ENCODE data around the gene GSTM2. TPM values are rescaled to one million over a fixed set of nuclear protein-coding genes. Genes with fewer than 3 reads are reported as not detected.
A peak's percentile ranks its signal among the peaks of the same experiment; 100 is the strongest.

GSTM2 gene
- total RNA-seq, 1 donor from 2014 or later, result 14.7 TPM

DNA sequence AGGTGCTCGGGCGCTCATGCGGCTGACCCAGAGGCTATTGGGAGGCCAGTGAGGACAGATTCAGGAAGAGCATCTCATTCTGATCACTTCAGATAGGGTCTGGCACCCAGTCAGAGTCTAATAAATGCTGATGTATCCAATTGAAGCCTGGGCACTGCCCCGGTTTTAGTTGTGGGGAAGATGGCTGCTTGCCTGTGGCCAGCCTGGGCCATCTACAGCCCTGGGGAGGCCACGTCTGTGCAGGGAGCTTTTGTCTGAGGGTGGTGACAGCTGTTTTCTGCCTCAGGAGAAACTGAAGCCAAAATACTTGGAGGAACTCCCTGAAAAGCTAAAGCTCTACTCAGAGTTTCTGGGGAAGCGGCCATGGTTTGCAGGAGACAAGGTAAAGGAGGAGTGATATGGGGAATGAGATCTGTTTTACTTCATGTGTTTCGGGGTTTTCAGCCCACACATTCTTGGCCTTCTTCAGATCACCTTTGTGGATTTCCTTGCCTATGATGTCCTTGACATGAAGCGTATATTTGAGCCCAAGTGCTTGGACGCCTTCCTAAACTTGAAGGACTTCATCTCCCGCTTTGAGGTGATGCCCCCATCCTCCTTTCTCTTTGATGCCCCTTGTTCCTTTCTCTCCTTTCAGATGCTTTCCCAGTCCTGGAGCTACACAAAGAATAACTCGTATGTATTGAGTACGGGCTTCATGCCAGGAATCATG, 47.0 kb downstream of the GSTM2 start:
- no peak for DNase-seq (ENCODE audit: low read depth)

DNA sequence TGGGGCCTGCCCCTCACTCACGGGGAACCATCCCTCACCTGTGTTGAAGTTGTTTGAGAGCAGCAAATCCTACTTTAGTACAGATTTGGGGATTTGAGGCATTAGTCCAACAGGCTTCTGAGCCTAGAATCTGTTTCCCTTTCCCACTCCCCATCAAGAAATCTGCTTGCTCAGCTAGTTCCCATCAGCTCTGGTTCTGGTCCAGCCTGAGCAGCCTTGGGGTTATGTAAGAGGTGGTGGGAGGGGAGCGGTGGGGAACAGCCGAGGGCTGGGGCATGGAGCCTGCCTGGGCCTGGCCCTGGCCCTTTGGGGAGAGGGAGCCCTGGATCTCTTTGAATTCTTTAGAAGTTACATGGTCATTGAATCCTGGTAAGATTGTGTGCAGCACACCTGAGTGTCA, 48.3 kb downstream of the GSTM2 start:
- DNase-seq (ENCODE audit: low read depth), result no peak

DNA sequence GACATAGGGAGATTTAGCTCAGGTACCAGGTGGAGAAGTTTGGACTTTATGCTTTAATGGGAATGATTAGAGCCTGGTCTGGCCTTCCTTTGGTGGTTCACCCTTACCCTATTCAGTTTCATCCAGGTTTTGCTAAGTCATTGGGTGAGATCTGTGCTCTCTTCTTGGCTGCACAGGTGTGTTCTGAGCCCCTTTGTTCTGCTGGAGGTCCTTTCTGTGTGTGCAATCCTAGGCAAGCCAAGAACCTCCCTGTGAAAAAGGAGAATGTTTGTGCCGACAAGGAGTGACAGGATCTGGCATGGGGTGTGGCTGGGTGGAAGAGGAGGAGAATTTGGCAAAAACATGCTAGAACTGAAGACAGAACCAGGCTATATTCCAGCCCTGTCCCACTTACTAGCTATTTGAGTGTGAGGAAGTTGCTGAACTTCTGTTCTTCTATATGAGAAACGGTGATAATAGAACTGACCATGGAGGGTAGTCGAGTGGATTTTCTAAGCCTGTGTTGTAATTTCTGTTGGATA, 48.8 kb downstream of the GSTM2 start:
- no peak for DNase-seq (ENCODE audit: low read depth)

DNA sequence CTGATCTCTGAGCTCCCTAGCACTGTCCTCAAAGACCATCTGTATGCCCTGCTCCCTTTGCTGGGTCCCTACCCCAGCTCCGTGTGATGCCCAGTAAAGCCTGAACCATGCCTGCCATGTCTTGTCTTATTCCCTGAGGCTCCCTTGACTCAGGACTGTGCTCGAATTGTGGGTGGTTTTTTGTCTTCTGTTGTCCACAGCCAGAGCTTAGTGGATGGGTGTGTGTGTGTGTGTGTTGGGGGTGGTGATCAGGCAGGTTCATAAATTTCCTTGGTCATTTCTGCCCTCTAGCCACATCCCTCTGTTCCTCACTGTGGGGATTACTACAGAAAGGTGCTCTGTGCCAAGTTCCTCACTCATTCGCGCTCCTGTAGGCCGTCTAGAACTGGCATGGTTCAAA, 49.9 kb downstream of the GSTM2 start:
- no peak for DNase-seq (ENCODE audit: low read depth)

DNA sequence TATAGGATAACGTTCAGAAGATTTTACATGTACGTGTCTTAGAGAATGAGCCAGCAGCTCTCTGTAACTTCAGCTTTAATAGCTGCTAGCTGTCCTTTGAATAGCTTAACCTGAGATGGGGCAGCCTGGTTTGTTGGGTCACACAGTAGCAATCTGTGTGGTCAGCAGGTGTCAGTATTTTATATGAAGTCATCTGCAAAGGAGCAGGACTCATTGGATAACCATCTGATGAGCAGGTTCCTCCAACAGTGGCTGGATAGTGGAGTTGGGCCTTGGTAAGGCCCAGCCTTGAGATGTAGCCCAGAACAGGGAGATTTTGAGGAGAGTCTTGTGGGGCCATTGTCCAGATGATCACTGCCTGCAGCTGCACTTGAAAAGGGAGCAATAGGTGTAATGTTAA, 50.6 kb downstream of the GSTM2 start:
- DNase-seq (ENCODE audit: low read depth), result peak; percentile 63

DNA sequence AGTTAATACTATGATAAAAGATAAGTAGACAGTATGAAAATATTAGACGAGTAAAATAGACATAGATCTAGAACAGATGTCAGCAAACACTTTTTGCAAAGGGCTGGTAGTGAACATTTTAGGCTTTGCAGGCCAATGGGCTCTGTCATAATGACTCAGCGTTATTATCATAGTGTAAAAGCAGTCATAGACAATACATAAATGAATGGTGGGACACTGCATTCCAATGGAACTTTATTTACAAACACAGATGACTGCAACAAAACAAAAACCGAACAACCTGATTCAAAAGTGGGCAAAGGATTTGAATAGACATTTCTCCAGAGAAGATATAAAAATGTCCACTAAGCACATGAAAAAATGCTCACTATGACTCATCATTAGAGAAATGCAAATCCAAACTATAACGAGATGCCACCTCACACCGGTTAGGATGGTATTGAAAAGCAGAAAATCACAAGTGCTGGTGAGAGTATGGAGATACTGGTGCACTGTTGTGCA, 51.5 kb downstream of the GSTM2 start:
- no peak for DNase-seq (ENCODE audit: low read depth)

DNA sequence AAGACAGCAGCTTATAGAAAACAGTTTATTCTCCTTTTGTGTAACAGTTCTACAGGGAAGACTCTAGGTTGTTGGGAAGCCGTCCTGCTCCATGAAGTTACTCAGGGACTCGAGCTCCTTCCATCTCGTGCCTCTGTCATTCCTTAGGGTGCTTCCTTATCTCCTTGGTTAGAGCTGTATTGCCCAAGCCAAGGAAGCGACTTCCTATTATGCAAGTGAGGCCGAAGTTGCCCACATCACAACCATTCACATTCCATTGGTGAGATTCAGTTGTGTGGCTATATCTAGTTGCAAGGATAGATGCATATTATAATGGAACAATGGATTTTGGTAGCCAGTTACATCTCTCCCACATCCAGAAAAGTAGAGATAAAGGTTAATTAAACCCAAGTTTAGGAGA, 53.2 kb downstream of the GSTM2 start:
- DNase-seq (ENCODE audit: low read depth), result no peak

DNA sequence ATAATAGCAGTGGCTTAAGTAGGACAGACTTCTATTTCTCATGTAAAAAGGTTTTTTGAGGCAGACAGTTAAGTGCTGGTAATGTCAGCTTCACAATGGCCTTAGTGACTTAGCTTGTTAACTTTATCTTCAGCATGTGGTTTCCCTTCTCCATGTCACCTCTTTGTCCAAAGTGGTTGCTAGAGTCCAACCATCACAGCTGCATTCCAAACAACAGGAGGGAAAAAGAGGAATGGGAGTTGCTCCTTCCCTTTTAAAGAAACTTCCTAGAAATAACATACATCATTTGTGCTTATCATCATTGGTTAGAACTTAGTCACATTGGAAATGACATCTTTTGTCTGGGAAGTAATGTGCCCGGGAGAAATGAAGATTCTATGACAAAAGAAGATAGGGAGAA, 54.1 kb downstream of the GSTM2 start:
- DNase-seq (ENCODE audit: low read depth), result no peak

DNA sequence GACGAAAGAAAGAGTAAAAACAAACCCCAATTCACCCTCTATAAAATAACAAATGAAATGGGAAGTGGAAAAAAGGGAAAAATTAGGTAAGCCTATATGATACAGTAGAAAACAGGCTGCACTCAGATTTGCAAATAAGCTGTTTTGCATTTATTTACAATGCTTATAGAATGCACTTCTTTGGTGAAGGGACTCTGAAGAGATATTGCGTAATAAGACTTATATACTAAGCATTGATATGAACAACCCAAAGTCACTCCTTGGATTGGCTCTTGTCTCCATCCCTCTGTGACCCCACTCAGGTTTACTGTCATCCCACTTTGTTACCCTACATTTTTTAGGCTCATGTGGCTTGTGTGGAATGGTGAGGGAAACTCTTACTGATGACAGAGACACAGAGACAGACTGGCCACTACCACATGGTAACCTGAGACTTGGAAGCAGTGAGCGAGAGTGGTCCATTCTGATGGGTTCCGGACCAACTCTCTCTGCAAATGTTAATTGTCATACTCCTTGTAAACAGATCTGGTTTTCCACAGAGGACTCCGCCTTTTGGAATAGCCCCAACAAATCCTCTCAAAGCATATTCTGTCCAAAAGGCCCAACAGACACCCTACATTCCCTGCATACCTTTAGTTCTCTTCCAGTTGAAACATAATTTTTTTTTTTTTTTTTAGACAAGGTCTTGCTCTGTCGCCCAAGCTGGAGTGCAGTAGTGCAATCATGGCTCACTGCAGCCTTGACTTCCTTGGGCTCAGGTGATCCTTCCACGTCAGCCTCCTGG, 55.2 kb downstream of the GSTM2 start:
- no peak for DNase-seq (ENCODE audit: low read depth)

Other genes starting within 250 kb of the GSTM2 start
- 60.9 and 93.9 TPM in 2 replicates for gene PSMA5, start 241.6 kb upstream of the GSTM2 start, total RNA-seq
- gene SYPL2, start 201.5 kb upstream of the GSTM2 start, total RNA-seq, result 0.45 TPM in 1 of 2 replicates, not detected in the other
- 1.5 and 1.6 TPM in 2 replicates for gene ATXN7L2, start 184.2 kb upstream of the GSTM2 start, total RNA-seq
- gene CYB561D1, start 174.0 kb upstream of the GSTM2 start, total RNA-seq, result 8.0 and 14.8 TPM in 2 replicates
- 1.2 and 4.1 TPM in 2 replicates for gene AMIGO1, start 158.3 kb upstream of the GSTM2 start, total RNA-seq
- gene GPR61, start 128.2 kb upstream of the GSTM2 start, total RNA-seq, result 0.15 TPM in 1 of 2 replicates, not detected in the other
- gene GNAI3, start 119.4 kb upstream of the GSTM2 start, total RNA-seq, result 25.0 and 25.9 TPM in 2 replicates
- gene GNAT2, start 48.4 kb upstream of the GSTM2 start, total RNA-seq, result 0.10 TPM in 1 of 2 replicates, not detected in the other
- gene AMPD2, start 48.2 kb upstream of the GSTM2 start, total RNA-seq, result 62.7 and 71.7 TPM in 2 replicates
- gene GSTM4, start 12.0 kb upstream of the GSTM2 start, total RNA-seq, result 12.2 and 17.8 TPM in 2 replicates
- 8.0 and 15.1 TPM in 2 replicates for gene GSTM1, start 19.8 kb downstream of the GSTM2 start, total RNA-seq
- gene GSTM5, start 44.2 kb downstream of the GSTM2 start, total RNA-seq, result not detected in 2 replicates
- 75.2 and 85.6 TPM in 2 replicates for gene GSTM3, start 73.0 kb downstream of the GSTM2 start, total RNA-seq
- not detected in 2 replicates for gene EPS8L3, start 95.9 kb downstream of the GSTM2 start, total RNA-seq
- 39.2 and 51.3 TPM in 2 replicates for gene CSF1, start 242.8 kb downstream of the GSTM2 start, total RNA-seq

All from renal cortical epithelial cell (primary cell).